Measurements from ENCODE around the gene UBAC1. TPM values are rescaled to one million over a fixed set of nuclear protein-coding genes. Genes with fewer than 3 reads are reported as not detected.
A peak's percentile ranks its signal among the peaks of the same experiment; 100 is the strongest.

Gene UBAC1
- total and polyA plus RNA-seq, 2 donors = 24.6 to 59.8 TPM

GRCh38 chr9:135910757-135911156 lies 50.4 kb downstream of the UBAC1 start:
- Histone ChIP-seq H3K36me3 (ENCODE audit: insufficient read depth) (peaks cover 9% of the 10 kb centered on the region), H3K4me3 (ENCODE audit: low read depth, low read length) (no peak overlapping the region), H3K4me1 (ENCODE audit: insufficient read depth) (peaks cover 4% of the 10 kb centered on the region), H3K27ac (ENCODE audit: low read depth) (no peak overlapping the region)
- DNase-seq (ENCODE audit: extremely low spot score) = no peak
- WGBS = 97% methylated on average over 9 of the region's 9 CpGs

- H3K4me3 ChIP-seq (ENCODE audit: low read depth, low read length) = no peak overlapping the region
- H3K36me3 ChIP-seq (ENCODE audit: insufficient read depth) = peaks cover 7% of the 10 kb centered on the region
- H3K27ac ChIP-seq (ENCODE audit: low read depth) = no peak overlapping the region
- DNase-seq (ENCODE audit: extremely low spot score) = no peak
- WGBS = 89% methylated on average over 2 of the region's 2 CpGs
- peaks cover 4% of the 10 kb centered on the region for H3K4me1 ChIP-seq (ENCODE audit: insufficient read depth)
Measured at GRCh38 chr9:135910216-135910615, 51.0 kb downstream of the UBAC1 start.

- H3K4me1 ChIP-seq (ENCODE audit: insufficient read depth) = peaks cover 4% of the 10 kb centered on the region
- 98% methylated on average over 6 of the region's 6 CpGs for WGBS
- no peak overlapping the region for H3K4me3 ChIP-seq (ENCODE audit: low read depth, low read length)
- DNase-seq (ENCODE audit: extremely low spot score) = no peak
- H3K36me3 ChIP-seq (ENCODE audit: insufficient read depth) = peaks cover 6% of the 10 kb centered on the region
- no peak overlapping the region for H3K27ac ChIP-seq (ENCODE audit: low read depth)
Measured at GRCh38 chr9:135909371-135909770, 51.8 kb downstream of the UBAC1 start.

- WGBS = 87% methylated on average over 12 of the region's 12 CpGs
- Histone ChIP-seq H3K36me3 (ENCODE audit: insufficient read depth) (peaks cover 6% of the 10 kb centered on the region), H3K4me3 (ENCODE audit: low read depth, low read length) (peak overlapping the region; percentile 87), H3K4me1 (ENCODE audit: insufficient read depth) (peaks cover 4% of the 10 kb centered on the region), H3K27ac (ENCODE audit: low read depth) (no peak overlapping the region)
- no peak for DNase-seq (ENCODE audit: extremely low spot score)
Measured at GRCh38 chr9:135908754-135909204, 52.4 kb downstream of the UBAC1 start.

- WGBS = 16% methylated on average over 42 of the region's 42 CpGs
- no peak for DNase-seq (ENCODE audit: extremely low spot score)
- Histone ChIP-seq H3K4me1 (ENCODE audit: insufficient read depth) (peaks cover 4% of the 10 kb centered on the region), H3K36me3 (ENCODE audit: insufficient read depth) (peaks cover under 1% of the 10 kb centered on the region), H3K4me3 (ENCODE audit: low read depth, low read length) (peak overlapping the region; percentile 87), H3K27ac (ENCODE audit: low read depth) (no peak overlapping the region)
Measured at GRCh38 chr9:135908093-135908753, 53.0 kb downstream of the UBAC1 start.

GRCh38 chr9:135907431-135908092 lies 53.6 kb downstream of the UBAC1 start, which contains the start of gene CAMSAP1:
TSS of gene CAMSAP1 (minus strand) at chr9:135907546. CDS start at chr9:135907159, 387 bp downstream.
- peak; percentile 77 for DNase-seq (ENCODE audit: extremely low spot score)
- Histone ChIP-seq H3K4me1 (ENCODE audit: insufficient read depth) (peaks cover 4% of the 10 kb centered on the region), H3K36me3 (ENCODE audit: insufficient read depth) (no peaks in the 10 kb centered on the region), H3K4me3 (ENCODE audit: low read depth, low read length) (peak within 1 kb of the TSS; percentile 96), H3K27ac (ENCODE audit: low read depth) (peak within 1 kb of the TSS; percentile 62)
- WGBS = under 1% methylated on average over 90 of the region's 91 CpGs

- Histone ChIP-seq H3K4me1 (ENCODE audit: insufficient read depth) (peaks cover 4% of the 10 kb centered on the region), H3K36me3 (ENCODE audit: insufficient read depth) (no peaks in the 10 kb centered on the region), H3K27ac (ENCODE audit: low read depth) (peak overlapping the region; percentile 44), H3K4me3 (ENCODE audit: low read depth, low read length) (peak overlapping the region; percentile 96)
- DNase-seq (ENCODE audit: extremely low spot score) = no peak
- WGBS = under 1% methylated on average over 69 of the region's 69 CpGs
Measured at GRCh38 chr9:135907006-135907430, 54.2 kb downstream of the UBAC1 start.

GRCh38 chr9:135906291-135907005 lies 54.7 kb downstream of the UBAC1 start:
- DNase-seq (ENCODE audit: extremely low spot score) = no peak
- peak overlapping the region; percentile 96 for H3K4me3 ChIP-seq (ENCODE audit: low read depth, low read length)
- H3K4me1 ChIP-seq (ENCODE audit: insufficient read depth) = peaks cover 4% of the 10 kb centered on the region
- H3K36me3 ChIP-seq (ENCODE audit: insufficient read depth) = no peaks in the 10 kb centered on the region
- 1% methylated on average over 69 of the region's 70 CpGs for WGBS
- H3K27ac ChIP-seq (ENCODE audit: low read depth) = peak overlapping the region; percentile 62

- Histone ChIP-seq H3K36me3 (ENCODE audit: insufficient read depth) (no peaks in the 10 kb centered on the region), H3K27ac (ENCODE audit: low read depth) (no peak overlapping the region), H3K4me1 (ENCODE audit: insufficient read depth) (peaks cover 4% of the 10 kb centered on the region), H3K4me3 (ENCODE audit: low read depth, low read length) (peak overlapping the region; percentile 96)
- 62% methylated on average over 23 of the region's 23 CpGs for WGBS
- no peak for DNase-seq (ENCODE audit: extremely low spot score)
Measured at GRCh38 chr9:135905380-135906258, 55.6 kb downstream of the UBAC1 start.

- Histone ChIP-seq H3K4me1 (ENCODE audit: insufficient read depth) (peaks cover 3% of the 10 kb centered on the region), H3K27ac (ENCODE audit: low read depth) (no peak overlapping the region), H3K36me3 (ENCODE audit: insufficient read depth) (no peaks in the 10 kb centered on the region), H3K4me3 (ENCODE audit: low read depth, low read length) (no peak overlapping the region)
- no peak for DNase-seq (ENCODE audit: extremely low spot score)
- 94% methylated on average over 16 of the region's 16 CpGs for WGBS
Measured at GRCh38 chr9:135903786-135904520, 57.2 kb downstream of the UBAC1 start.

- peaks cover 1% of the 10 kb centered on the region for H3K4me1 ChIP-seq (ENCODE audit: insufficient read depth)
- no peaks in the 10 kb centered on the region for H3K36me3 ChIP-seq (ENCODE audit: insufficient read depth)
- 49% methylated on average over 3 of the region's 3 CpGs for WGBS
- H3K27ac ChIP-seq (ENCODE audit: low read depth) = peak overlapping the region; percentile 35
- no peak overlapping the region for H3K4me3 ChIP-seq (ENCODE audit: low read depth, low read length)
- DNase-seq (ENCODE audit: extremely low spot score) = no peak
Measured at GRCh38 chr9:135903358-135903656, 57.9 kb downstream of the UBAC1 start.

GRCh38 chr9:135902655-135903357 lies 58.4 kb downstream of the UBAC1 start:
- Histone ChIP-seq H3K4me1 (ENCODE audit: insufficient read depth) (peaks cover 1% of the 10 kb centered on the region), H3K27ac (ENCODE audit: low read depth) (no peak overlapping the region), H3K36me3 (ENCODE audit: insufficient read depth) (no peaks in the 10 kb centered on the region), H3K4me3 (ENCODE audit: low read depth, low read length) (no peak overlapping the region)
- DNase-seq (ENCODE audit: extremely low spot score) = no peak
- 89% methylated on average over 12 of the region's 12 CpGs for WGBS

Measured in urinary bladder (tissue), 4 donors.